Uterus (tissue), 2 donors: ENCODE results near the gene DHX38.

ENCODE experiments used
- POLR2A ChIP-seq, 2 donors: fragments of 450-650 bp; IDR thresholded peaks; one replicate each; pipeline ENCODE4 v1.6.1; 2016; ENCODE audit warnings: antibody characterized with exemption in 2 of 2, mild to moderate bottlenecking in 1 of 2, moderate library complexity in 1 of 2
- TF ChIP-seq, protein P1 (sequence below), 4 experiments: fragments of 200-600 bp in 2 of 4; fragments of 450-650 bp in 2 of 4; sonication (generic) in 2 of 4; IDR thresholded peaks; one replicate each; pipeline ENCODE4 v1.5.1; 2016 to 2019; ENCODE audit warnings: antibody characterized with exemption in 4 of 4, mild to moderate bottlenecking in 2 of 4, moderate library complexity in 1 of 4

DNA sequence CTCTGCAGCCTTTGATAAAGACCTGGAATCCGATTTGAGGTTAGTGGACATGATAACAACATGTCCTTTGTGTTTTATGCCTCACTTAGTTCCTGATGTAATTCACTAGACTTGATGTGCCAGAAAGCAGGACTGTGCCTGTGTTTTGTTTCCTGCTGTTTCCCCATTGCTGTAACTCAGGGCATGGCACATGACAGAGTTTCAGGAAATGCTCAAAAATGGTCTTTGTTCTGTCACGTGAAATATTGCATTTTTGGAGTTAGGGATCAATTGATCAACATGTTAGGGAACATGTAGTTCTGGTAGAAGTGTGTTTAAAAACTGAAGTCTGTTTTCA lies 32.8 kb downstream of the DHX38 start:
- TF ChIP-seq, protein P1, sequence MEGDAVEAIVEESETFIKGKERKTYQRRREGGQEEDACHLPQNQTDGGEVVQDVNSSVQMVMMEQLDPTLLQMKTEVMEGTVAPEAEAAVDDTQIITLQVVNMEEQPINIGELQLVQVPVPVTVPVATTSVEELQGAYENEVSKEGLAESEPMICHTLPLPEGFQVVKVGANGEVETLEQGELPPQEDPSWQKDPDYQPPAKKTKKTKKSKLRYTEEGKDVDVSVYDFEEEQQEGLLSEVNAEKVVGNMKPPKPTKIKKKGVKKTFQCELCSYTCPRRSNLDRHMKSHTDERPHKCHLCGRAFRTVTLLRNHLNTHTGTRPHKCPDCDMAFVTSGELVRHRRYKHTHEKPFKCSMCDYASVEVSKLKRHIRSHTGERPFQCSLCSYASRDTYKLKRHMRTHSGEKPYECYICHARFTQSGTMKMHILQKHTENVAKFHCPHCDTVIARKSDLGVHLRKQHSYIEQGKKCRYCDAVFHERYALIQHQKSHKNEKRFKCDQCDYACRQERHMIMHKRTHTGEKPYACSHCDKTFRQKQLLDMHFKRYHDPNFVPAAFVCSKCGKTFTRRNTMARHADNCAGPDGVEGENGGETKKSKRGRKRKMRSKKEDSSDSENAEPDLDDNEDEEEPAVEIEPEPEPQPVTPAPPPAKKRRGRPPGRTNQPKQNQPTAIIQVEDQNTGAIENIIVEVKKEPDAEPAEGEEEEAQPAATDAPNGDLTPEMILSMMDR (IDR thresholded peaks at IDR 0.05), result no peak
- TF ChIP-seq POLR2A (IDR thresholded peaks at IDR 0.05), result no peak
